Spleen (tissue), 7 donors: ENCODE results near the gene ENO2.
A peak's percentile ranks its signal among the peaks of the same experiment; 100 is the strongest.

ENCODE experiments used
- CTCF ChIP-seq, 11 experiments: fragments of 200-600 bp in 7 of 11; fragments of 450-650 bp in 4 of 11; sonication (generic) in 4 of 11; IDR thresholded peaks in 8 of 11; conservative IDR thresholded peaks in 3 of 11; 1 replicate in 7 of 11; 2 replicates in 4 of 11; pipeline versions ENCODE4 v1.4.0 to v1.8.0; 2016 to 2021; ENCODE audit warnings: antibody characterized with exemption in 11 of 11, inconsistent platforms in 4 of 11, mild to moderate bottlenecking in 1 of 11
- POLR2A ChIP-seq, 3 donors: fragments of 450-650 bp; IDR thresholded peaks; one replicate each; pipeline ENCODE4 v1.5.1; 2017; ENCODE audit warnings: antibody characterized with exemption in 3 of 3, mild to moderate bottlenecking in 1 of 3
- POLR2AphosphoS5 ChIP-seq, 3 donors: sonication (generic); formaldehyde crosslinking; IDR thresholded peaks; one replicate each; pipeline ENCODE4 v1.5.1; 2017; ENCODE audit warnings: antibody characterized with exemption in 3 of 3
- donor health status: DM: no; HTN: no; CAD: no; lungs with moderate emphysema.
- donor health status: DM: no; HTN: no; CAD: no.
- donor health status: DM: no; HTN: no; CAD: no.

- TF ChIP-seq CTCF (IDR thresholded peaks at IDR 0.05 in 8 of 11, conservative IDR thresholded peaks at IDR 0.05 in 3 of 11) (peak in 5 of 11 experiments; percentile 14 to 57 (median 41)), POLR2A (IDR thresholded peaks at IDR 0.05) (no peak), POLR2AphosphoS5 (IDR thresholded peaks at IDR 0.05) (peak; percentile 58 to 88 (median 61))
These were observed 24.2 kb downstream of the ENO2 start for GRCh38 chr12:6938353-6939190.
